GM18861 (cell line): ENCODE results near the gene DTX3L.
A peak's percentile ranks its signal among the peaks of the same experiment; 100 is the strongest.

Experiments
- ATAC-seq: cut with Tn5 transposase; IDR thresholded peaks from one replicate; pipeline ENCODE4 v1.9.1; 2021; ENCODE audit not compliant: unreplicated experiment

DTX3L gene

GRCh38 chr3:122564155-122564912 lies at the start of gene DTX3L, which contains the start of gene PARP9:
TSS of gene DTX3L (plus strand) at chr3:122564338. CDS start at chr3:122564427, 89 bp downstream.
TSS of gene PARP9 (minus strand) at chr3:122564300. CDS start at chr3:122559620, 4,680 bp downstream.
- peak; percentile 53 for ATAC-seq

- ATAC-seq = no peak
These were observed 49.1 kb upstream of the DTX3L start for GRCh38 chr3:122515020-122515468.

GRCh38 chr3:122515870-122516269 lies 48.3 kb upstream of the DTX3L start:
- ATAC-seq = no peak

- ATAC-seq = no peak
These were observed 47.2 kb upstream of the DTX3L start for GRCh38 chr3:122516846-122517360.

- no peak for ATAC-seq
These were observed 44.4 kb upstream of the DTX3L start for GRCh38 chr3:122519693-122520092.

GRCh38 chr3:122520861-122521260 lies 43.3 kb upstream of the DTX3L start:
- ATAC-seq = no peak

GRCh38 chr3:122523317-122523716 lies 40.8 kb upstream of the DTX3L start:
- ATAC-seq = no peak

GRCh38 chr3:122530164-122530563 lies 34.0 kb upstream of the DTX3L start:
- ATAC-seq = no peak

- ATAC-seq = no peak
These were observed 30.7 kb upstream of the DTX3L start for GRCh38 chr3:122533480-122533879.

GRCh38 chr3:122533931-122534334 lies 30.2 kb upstream of the DTX3L start:
- ATAC-seq = peak; percentile 99

GRCh38 chr3:122535964-122536631 lies 28.0 kb upstream of the DTX3L start:
- ATAC-seq = no peak

- ATAC-seq = no peak
These were observed 27.5 kb upstream of the DTX3L start for GRCh38 chr3:122536632-122537001.

GRCh38 chr3:122538956-122539490 lies 25.1 kb upstream of the DTX3L start:
- ATAC-seq = no peak

- ATAC-seq = no peak
These were observed 18.0 kb upstream of the DTX3L start for GRCh38 chr3:122546151-122546550.

GRCh38 chr3:122548076-122548475 lies 16.1 kb upstream of the DTX3L start:
- no peak for ATAC-seq

- ATAC-seq = no peak
These were observed 15.5 kb upstream of the DTX3L start for GRCh38 chr3:122548619-122549018.

- no peak for ATAC-seq
These were observed 11.0 kb upstream of the DTX3L start for GRCh38 chr3:122553171-122553570.

GRCh38 chr3:122555275-122556071 lies 8.7 kb upstream of the DTX3L start:
- ATAC-seq = no peak

- ATAC-seq = no peak
These were observed 6.8 kb upstream of the DTX3L start for GRCh38 chr3:122557356-122557755.

GRCh38 chr3:122558605-122559004 lies 5.5 kb upstream of the DTX3L start:
- ATAC-seq = no peak

GRCh38 chr3:122559906-122560305 lies 4.2 kb upstream of the DTX3L start:
- ATAC-seq = no peak
